GM12874 (cell line): ENCODE data around the gene XAF1.

Experiments
- CTCF ChIP-seq: IDR thresholded peaks from 2 replicates; pipeline ENCODE4 v1.5.1; 2011; ENCODE audit warnings: low read depth, mild to moderate bottlenecking, control low read depth, low read length, moderate library complexity; ENCODE audit not compliant: insufficient read depth

Gene XAF1

GRCh38 chr17:6724009-6724408 is 31.8 kb upstream of the XAF1 start:
- no peak for TF ChIP-seq CTCF

GRCh38 chr17:6729531-6729930 is 26.3 kb upstream of the XAF1 start:
- no peak for TF ChIP-seq CTCF

- TF ChIP-seq CTCF = no peak
Observed at GRCh38 chr17:6748617-6749016, 7.2 kb upstream of the XAF1 start.

- no peak for TF ChIP-seq CTCF
Observed at GRCh38 chr17:6749519-6749918, 6.3 kb upstream of the XAF1 start.

GRCh38 chr17:6752068-6752909 is 3.6 kb upstream of the XAF1 start:
- no peak for TF ChIP-seq CTCF

- TF ChIP-seq CTCF = no peak
Observed at GRCh38 chr17:6753006-6753445, 2.8 kb upstream of the XAF1 start.

GRCh38 chr17:6753546-6753945 is 2.3 kb upstream of the XAF1 start:
- TF ChIP-seq CTCF = no peak
